ENCODE results near the gene ATP13A1.
A peak's percentile ranks its signal among the peaks of the same experiment; 100 is the strongest.

Gene ATP13A1

GRCh38 chr19:19662344-19662743 is 1.1 kb downstream of the ATP13A1 start:
- no peak for DNase-seq

- DNase-seq: no peak
These were observed 1.7 kb downstream of the ATP13A1 start for GRCh38 chr19:19661675-19662251.

GRCh38 chr19:19661141-19661674 is 2.3 kb downstream of the ATP13A1 start:
- no peak for DNase-seq

GRCh38 chr19:19659646-19660245 is 3.7 kb downstream of the ATP13A1 start:
- DNase-seq: no peak

GRCh38 chr19:19657397-19657783 is 6.1 kb downstream of the ATP13A1 start:
- no peak for DNase-seq

GRCh38 chr19:19656451-19657396 is 6.8 kb downstream of the ATP13A1 start:
- DNase-seq: no peak

- DNase-seq: no peak
These were observed 7.7 kb downstream of the ATP13A1 start for GRCh38 chr19:19655641-19656343.

- no peak for DNase-seq
These were observed 8.4 kb downstream of the ATP13A1 start for GRCh38 chr19:19655051-19655594.

- DNase-seq: no peak
These were observed 9.0 kb downstream of the ATP13A1 start for GRCh38 chr19:19654441-19654840.

- no peak for DNase-seq
These were observed 9.8 kb downstream of the ATP13A1 start for GRCh38 chr19:19653597-19654147.

GRCh38 chr19:19652482-19653295 is 10.8 kb downstream of the ATP13A1 start:
- no peak for DNase-seq

GRCh38 chr19:19651076-19651475 is 12.4 kb downstream of the ATP13A1 start:
- no peak for DNase-seq

GRCh38 chr19:19650331-19650730 is 13.1 kb downstream of the ATP13A1 start:
- DNase-seq: no peak

GRCh38 chr19:19649580-19649995 is 13.9 kb downstream of the ATP13A1 start:
- no peak for DNase-seq

GRCh38 chr19:19649155-19649554 is 14.3 kb downstream of the ATP13A1 start:
- DNase-seq: no peak

- no peak for DNase-seq
These were observed 16.2 kb downstream of the ATP13A1 start for GRCh38 chr19:19647037-19647835.

- no peak for DNase-seq
These were observed 18.1 kb downstream of the ATP13A1 start for GRCh38 chr19:19645233-19645870.

GRCh38 chr19:19644054-19644388 is 19.5 kb downstream of the ATP13A1 start:
- DNase-seq: no peak

- DNase-seq: peak; percentile 85
These were observed 20.1 kb downstream of the ATP13A1 start, which contains the start of gene GMIP for GRCh38 chr19:19643158-19644053. TSS of gene GMIP (minus strand) at chr19:19643657. CDS start at chr19:19643529, 128 bp downstream.

Data from stimulated activated CD4-positive, alpha-beta T cell treated with anti-CD3 and anti-CD28 coated beads, Interleukin-12 subunit alpha, Interleukin-12 subunit beta, amount 100 ng/mL, for 4 hours (primary cell).